Epithelial cell of esophagus (primary cell): ENCODE data around the gene GLIS1.
A peak's percentile ranks its signal among the peaks of the same experiment; 100 is the strongest.

Source experiments
- DNase-seq: peaks from one replicate; pipeline ENCODE4 v3.0.0; 2010; ENCODE audit warnings: low read depth
- H3K4me3 ChIP-seq: 2 replicates; pipeline ENCODE4 v1.5.1; 2011; ENCODE audit warnings: mild to moderate bottlenecking, low read length, control low read depth
- CTCF ChIP-seq: IDR thresholded peaks from 2 replicates; pipeline ENCODE4 v1.5.1; 2011; ENCODE audit warnings: low read depth, mild to moderate bottlenecking, low read length, control low read depth, inconsistent platforms; ENCODE audit not compliant: insufficient read depth; ENCODE audit errors: missing control alignments

Gene GLIS1

DNA sequence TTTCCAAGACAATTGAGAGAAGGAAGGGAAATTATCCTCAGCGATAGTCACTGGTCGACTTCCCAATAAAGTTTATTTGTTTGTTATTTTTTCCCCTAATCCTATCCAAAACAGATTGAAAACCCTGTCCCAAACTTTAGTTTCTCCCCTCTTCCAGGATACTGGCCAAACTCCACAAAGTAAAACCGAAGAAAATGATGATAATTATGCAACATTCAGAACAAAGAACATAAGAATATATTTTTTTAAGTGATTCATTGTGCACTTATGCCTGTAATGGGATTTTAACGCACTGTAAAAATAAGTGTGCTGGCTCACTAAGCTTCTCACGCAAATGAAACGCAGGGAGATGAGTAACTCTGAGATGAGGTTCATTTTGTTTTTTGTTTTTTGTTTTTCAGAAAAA, 6.0 kb downstream of the GLIS1 start:
- DNase-seq: peak; percentile 46
- H3K4me3 ChIP-seq: no peak overlapping the region
- TF ChIP-seq CTCF: no peak

- no peak overlapping the region for H3K4me3 ChIP-seq
- no peak for DNase-seq
- TF ChIP-seq CTCF: no peak
Observed at GRCh38 chr1:53732409-53732808, 6.6 kb downstream of the GLIS1 start.

DNA sequence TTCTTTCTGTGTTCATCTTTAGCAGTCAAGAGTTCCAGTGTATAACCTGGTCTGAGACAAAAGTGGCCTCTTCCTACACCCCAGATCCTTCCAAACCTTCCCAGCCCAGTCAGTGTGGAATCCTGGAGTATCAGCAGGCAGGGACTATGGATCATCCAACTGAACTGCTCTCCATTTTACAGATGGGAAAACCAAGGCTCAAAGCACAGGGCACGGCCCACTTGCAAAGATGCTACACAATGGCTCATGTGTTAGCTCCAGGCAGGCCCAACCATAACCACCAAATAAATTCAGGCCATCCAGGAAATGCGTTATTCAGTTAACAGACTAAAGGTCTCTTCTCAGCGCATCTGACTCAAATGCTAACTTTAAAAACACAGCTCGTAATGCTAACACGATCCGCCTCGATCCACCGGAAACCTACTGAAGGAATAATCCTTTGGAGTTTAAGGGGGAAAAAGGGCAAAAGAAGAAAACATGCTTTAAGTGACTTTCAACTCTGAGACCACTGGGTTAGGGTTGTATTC, 7.1 kb downstream of the GLIS1 start:
- TF ChIP-seq CTCF: no peak
- no peak overlapping the region for H3K4me3 ChIP-seq
- DNase-seq: no peak

GRCh38 chr1:53731043-53731600, 7.8 kb downstream of the GLIS1 start:
- DNase-seq: no peak
- no peak overlapping the region for H3K4me3 ChIP-seq
- no peak for TF ChIP-seq CTCF

DNA sequence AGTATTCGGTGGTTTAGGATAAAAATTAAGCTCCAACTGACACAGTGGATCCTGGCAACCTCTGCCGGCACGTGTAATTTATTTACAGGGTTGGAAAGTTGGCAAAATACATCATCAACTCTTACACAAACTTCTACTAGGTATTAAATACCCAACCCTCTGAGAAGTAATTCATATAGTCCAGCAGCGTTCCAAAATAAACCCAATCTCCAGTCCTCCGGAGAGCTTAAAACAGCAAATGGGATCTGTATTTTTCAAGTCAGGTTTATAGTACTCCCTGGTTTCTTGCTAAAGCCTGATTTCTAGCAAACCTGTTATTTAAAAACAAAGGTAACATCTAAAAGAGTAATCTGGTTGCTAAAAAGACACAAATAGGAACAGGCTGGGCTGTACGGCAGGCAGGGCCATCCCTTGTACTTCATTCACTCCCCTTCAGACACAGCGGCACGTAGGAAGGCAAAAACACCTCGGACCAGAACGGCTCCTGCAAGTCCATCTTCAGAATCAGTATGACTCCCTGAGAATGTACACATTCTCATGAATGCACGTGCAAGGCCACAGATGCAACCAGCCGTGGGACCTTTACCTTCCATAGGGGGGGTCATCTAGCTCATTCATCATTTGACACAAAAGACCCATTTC, 8.6 kb downstream of the GLIS1 start:
- DNase-seq: no peak
- H3K4me3 ChIP-seq: no peak overlapping the region
- TF ChIP-seq CTCF: no peak

DNA sequence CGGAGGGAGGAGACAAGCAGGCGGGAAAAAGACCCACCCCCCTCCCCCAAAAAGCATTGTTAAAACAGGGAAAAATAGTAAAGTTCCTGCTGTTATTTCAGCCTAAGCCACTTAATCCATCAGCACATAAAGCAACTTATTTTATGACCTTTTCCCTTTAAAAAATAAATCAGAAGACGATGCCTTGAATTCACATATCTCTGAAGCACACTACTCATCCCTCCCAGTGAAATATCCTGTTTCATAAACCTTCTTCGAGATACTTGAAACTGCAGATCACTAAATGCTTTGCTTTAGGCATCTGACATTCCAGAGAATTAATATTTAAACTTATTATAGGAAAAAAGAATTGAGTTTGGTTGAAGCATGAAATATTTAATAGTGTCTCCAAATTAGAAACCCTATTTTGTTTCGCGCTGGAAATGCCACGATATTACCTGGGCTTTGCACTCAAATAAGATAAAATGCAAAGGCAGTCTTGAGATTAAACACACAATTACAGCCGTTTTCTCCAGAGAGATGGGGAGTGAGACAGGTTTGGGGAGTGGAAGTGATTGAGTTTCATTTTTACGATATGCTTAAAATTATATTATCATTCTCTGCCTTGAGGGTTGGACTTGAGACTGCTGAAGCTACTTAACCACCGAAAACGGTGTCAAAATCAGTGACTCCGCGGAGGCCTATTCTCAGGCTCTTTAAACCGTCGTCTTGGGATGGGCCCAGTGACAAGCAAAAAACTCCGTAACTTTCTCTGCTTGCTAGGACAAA, 9.3 kb downstream of the GLIS1 start:
- DNase-seq: no peak
- TF ChIP-seq CTCF: no peak
- no peak overlapping the region for H3K4me3 ChIP-seq
